NCI-H1694 (cell line): ENCODE results near the gene SIRT2.
"Not testable (repeated sequence)": the region's sequence is repeated elsewhere in the genome, so short reads cannot be mapped to it uniquely, and the experiment has no call there.

Experiments used
- DNase-seq: peaks from one replicate; lab custom pipeline; 2025; lab: John Stamatoyannopoulos, UW

The SIRT2 gene

GRCh38 chr19:38869160-38869835, 30.1 kb downstream of the SIRT2 start:
- no peak for DNase-seq

DNA sequence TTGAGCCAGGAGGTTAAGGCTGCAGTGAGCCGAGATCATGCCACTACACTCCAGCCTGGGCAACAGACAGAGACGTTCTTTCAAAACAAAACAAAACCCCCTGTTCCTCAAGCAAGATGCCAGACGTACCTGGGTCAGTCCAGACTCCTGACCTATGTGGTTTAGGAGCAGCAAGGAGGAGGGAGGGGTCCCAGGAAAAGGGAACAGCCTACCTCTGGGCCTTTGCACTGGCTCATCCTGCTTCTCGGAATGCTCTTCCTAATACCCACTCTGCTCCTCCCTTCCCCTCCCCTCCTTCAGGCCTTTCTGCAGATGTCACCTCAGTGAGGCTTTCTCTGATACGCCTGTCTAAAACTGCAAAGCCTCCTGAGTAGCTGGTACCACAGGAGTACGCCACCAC, 30.9 kb downstream of the SIRT2 start:
- DNase-seq = no peak

DNA sequence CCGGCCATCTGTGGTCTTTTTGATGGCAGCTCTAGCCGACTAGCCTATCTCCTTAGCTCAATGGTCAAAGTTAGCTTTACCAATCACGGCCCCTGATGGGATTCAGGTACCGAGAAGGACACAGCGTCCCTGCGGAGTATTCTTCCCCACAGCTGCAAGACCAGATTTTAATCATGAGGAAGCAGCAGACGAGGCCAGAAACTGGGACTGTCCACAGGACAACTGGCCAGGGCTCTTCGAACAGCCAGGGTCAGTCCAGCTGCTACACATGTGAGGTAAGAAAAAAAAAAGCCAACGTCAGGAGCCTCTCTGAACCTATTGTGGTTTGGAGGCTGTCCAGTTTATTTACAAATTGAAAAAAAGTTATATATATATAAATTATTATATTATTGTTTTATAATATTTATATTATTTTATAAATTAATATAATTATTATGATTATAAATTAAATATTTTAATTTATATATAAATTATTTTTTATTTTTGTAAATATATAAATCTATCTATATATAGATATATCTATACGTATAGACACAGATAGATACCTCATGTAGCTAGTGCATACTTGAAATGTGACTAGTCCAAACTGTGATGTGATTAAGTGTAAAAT, 32.1 kb downstream of the SIRT2 start:
- no peak for DNase-seq

GRCh38 chr19:38862321-38863059, 36.9 kb downstream of the SIRT2 start:
- DNase-seq = peak; percentile 48

- DNase-seq = no peak
Observed at GRCh38 chr19:38861368-38861767, 38.0 kb downstream of the SIRT2 start.

DNA sequence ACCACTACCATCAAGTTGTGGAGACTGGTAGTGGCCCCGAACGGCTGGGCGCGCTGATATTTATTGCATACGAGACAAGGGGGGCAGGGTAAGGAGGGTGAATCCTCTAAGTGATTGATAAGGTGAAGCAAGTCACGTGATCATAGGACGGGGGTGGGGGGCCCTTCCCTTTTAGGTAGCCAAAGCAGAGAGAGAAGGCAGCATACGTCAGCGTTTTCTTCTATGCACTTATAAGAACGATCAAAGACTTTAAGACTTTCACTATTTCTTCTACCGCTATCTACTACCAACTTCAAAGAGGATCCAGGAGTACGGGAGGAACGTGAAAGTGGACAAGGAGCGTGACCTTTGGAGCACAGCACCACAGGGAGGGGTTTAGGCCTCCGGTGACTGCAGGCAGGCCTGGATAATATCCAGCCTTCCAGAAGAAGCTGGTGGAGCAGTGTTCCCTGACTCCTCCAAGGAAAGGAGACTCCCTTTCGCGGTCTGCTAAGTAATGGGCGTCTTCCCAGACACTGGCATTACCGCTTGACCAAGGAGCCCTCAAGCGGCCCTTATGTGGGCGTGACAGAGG, 39.7 kb downstream of the SIRT2 start:
- DNase-seq = not testable (repeated sequence)

DNA sequence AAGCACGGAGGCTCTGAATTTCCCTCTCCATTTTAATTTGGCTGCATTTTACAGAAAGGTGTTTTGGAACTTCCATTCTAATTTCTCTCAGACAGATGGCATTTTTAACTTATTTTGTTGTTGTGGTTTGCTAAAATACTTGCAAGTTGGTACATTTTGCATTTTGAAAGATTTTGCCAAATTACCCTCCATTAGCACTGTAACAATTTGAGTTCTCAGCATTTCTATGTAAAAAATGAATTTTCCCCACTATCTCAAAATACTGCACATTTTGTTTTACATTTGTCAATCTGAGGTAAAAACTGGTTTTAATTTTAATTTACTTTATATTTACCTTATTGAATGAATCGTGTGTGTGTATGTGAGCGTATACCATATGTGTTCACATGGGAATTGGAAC, 42.6 kb downstream of the SIRT2 start:
- no peak for DNase-seq

- not testable (repeated sequence) for DNase-seq
Observed at GRCh38 chr19:38855751-38856150, 43.7 kb downstream of the SIRT2 start.

- DNase-seq = not testable (repeated sequence)
Observed at GRCh38 chr19:38854961-38855360, 44.5 kb downstream of the SIRT2 start.

DNA sequence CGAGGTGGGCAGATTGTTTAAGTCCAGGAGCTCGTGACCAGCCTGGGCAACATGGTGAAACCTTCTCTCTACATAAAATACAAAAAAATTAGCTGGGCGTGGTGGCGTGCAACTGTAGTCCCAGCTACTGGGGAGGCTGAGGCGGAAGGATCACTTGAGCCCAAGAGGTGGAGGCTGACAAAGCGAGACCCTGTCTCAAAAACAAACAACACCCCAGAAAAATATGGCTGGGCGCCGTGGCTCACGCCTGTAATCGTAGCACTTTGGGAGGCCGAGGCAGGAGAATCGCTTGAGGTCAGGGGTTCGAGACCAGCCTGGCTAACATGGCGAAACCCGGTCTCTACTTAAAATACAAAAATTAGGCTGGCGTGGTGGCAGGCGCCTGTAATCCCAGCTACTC, 46.2 kb downstream of the SIRT2 start:
- no peak for DNase-seq

- no peak for DNase-seq
Observed at GRCh38 chr19:38852231-38853044, 47.0 kb downstream of the SIRT2 start.

DNA sequence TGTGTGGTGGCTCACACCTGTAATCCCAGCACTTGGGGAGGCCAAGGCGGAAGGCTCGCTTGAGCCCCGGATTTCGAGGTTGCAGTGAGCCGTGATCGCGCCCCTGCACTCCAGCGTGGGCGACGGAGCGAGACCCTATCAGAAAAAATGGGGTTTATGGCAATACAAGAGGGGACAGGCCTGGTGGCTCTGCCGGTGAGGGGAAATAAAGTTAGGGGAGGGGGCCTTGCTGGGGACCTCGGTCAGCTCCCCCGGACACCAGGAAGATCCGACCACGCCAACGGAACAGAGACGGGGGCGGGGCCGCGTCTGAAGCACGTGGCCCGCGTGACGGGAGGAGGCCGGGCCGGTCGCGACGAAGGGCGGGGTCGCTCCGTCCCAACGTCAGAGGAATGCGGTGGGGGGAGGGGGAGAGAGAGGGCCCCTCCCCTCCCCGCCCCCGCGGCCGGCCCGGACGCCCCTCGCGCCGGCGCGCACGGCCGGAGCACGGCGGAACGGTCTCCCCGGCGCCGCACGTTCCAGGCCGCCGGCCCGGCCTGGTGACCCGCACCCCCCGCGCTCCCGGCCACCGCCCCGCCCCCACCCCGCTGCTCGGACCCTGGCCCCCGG, 47.7 kb downstream of the SIRT2 start:
- DNase-seq = peak; percentile 68

GRCh38 chr19:38850976-38851621, 48.3 kb downstream of the SIRT2 start:
- no peak for DNase-seq

- DNase-seq = no peak
Observed at GRCh38 chr19:38850436-38850975, 48.9 kb downstream of the SIRT2 start.

- DNase-seq = peak; percentile 100
Observed at GRCh38 chr19:38849860-38850435, 49.5 kb downstream of the SIRT2 start, which contains the start of gene HNRNPL. Gene HNRNPL (minus strand): TSS chr19:38849986. CDS start chr19:38849966, 20 bp downstream.

GRCh38 chr19:38849147-38849859, 50.1 kb downstream of the SIRT2 start:
- DNase-seq = peak; percentile 95

GRCh38 chr19:38848299-38849146, 50.9 kb downstream of the SIRT2 start:
- no peak for DNase-seq

DNA sequence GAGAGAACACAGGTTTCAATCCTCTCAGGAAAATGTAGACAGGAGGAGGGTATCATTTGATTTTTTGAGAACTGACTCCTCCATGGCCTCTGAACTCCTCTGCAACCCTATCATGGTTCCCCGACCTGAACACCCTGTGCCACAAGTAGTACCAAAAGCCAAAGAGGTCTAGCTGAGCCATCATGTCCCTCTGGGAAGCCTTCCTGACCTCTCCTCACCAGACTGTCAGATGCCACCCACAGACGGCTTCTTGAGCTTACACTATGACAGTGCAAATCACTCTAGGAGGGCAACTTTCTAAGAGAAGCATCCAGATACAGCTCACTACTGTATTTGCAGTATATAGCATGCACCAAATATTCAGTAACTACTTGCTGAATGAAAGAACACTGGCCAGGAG, 53.3 kb downstream of the SIRT2 start:
- no peak for DNase-seq
